GM10266 (cell line): Measurements from ENCODE around the gene ARSK.

Experiments
- DNase-seq: peaks from one replicate; pipeline ENCODE4 v3.0.0; 2012; ENCODE audit errors: extremely low spot score
- CTCF ChIP-seq: IDR thresholded peaks from 2 replicates; pipeline ENCODE4 v1.5.1; 2012; ENCODE audit warnings: mild to moderate bottlenecking, low read depth; ENCODE audit not compliant: control insufficient read depth, insufficient read depth; ENCODE audit errors: missing control alignments

Gene ARSK

DNA sequence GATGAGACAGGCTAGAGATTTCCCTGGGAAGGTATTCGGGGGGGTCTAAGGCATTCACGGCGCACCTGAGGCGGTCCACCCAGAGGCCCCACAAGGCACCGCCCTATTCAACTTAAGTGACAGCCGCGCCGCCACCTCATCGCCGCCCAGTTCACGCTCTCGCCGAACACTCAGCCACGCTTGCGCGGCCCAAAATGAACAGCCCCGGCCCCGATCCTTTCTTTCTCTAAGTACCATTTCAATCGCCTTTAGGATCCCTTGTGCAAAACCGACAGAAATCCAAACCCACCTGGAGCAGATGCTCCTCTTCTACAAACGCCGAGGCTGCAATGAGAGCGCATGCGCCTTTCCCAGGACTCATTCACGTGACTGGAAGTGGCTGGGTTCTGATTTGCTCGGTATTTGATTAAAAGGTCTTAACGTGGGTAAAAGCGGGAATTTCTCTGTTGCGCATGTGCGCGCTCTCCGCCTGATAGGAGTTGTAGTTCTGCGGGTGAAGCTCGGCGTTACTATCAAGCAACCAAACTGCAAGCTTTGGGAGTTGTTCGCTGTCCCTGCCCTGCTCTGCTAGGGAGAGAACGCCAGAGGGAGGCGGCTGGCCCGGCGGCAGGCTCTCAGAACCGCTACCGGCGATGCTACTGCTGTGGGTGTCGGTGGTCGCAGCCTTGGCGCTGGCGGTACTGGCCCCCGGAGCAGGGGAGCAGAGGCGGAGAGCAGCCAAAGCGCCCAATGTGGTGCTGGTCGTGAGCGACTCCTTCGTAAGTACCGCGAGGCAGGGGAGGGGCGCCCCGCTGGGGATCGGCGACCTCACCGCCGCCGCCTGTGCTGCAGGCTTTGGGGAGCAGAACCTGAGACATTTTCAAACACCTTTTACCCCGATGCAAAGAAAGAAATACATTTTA lies at the start of gene ARSK, which contains the start of gene SKIC3:
Gene ARSK, plus strand, starts transcription at position 455 of the 902 bp plus-strand sequence. Its CDS starts 178 bp downstream, at position 633.
Gene SKIC3, minus strand, starts transcription at position 331 of the 902 bp plus-strand sequence. CDS start 7,827 bp downstream, outside the sequence.
- peak; percentile 21 for TF ChIP-seq CTCF

DNA sequence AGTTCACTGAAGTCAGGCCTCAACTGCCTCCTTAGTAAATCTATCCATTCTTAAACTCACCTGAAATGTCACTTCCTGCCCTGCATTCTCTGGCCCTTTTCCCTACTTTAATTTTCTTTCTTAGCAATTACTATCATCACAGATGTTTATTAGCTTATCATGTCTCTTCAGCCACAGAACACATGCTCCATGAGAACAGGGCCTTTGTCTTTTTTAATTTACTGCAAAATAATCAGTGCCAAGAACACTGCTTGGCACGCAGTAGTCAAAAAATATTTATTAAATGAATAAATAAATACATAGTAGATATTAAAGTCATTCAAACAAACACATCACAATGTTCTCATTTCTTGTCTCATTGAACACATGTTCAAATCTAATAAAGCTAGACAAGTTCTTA lies 46.4 kb upstream of the ARSK start:
- no peak for TF ChIP-seq CTCF

More for the DNA sequence above, at the start of gene ARSK, which contains the start of gene SKIC3:
- peak; percentile 84 for DNase-seq

DNA sequence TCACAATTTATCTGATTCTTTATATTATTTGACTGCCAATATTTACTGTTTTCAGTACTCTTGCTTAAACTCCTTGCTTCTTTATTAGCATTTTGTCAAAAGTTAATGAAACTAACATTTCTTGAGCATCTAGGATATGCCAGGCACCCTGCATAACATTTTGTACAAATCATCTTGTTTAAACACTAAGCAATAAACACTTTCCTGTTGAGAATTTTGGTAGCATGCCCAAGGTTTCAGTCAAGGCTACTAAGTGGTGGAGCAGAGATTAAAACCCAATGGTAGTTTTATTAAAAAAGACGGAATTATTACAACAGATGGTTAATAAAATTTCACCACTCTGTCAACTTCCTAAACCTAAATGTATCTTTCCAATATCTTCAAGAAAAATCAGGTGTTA lies 43.3 kb upstream of the ARSK start:
- no peak for DNase-seq
- TF ChIP-seq CTCF, result no peak

More for the DNA sequence above, 46.4 kb upstream of the ARSK start:
- DNase-seq, result no peak

- TF ChIP-seq CTCF, result no peak
- no peak for DNase-seq
These were observed 36.5 kb upstream of the ARSK start for GRCh38 chr5:95518417-95518816.

DNA sequence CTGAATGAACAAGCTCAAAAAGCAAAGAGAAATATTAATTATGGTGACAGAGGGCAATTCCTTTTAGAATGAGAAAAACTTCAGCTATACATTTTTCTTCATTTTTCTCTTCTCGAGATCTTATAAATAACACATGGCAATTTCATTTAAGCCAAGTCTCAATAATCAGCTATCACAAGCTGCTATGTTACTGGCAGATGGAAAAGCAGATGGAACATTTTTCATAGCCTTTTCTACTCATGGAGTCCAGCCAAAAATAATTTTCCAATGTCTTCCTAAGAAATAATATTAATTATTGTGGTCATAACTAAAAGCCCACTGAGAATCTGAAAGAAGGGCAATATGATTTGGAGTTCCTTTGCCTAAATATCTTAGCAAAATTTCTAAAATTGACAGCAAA lies 35.8 kb upstream of the ARSK start:
- DNase-seq, result no peak
- TF ChIP-seq CTCF, result no peak

DNA sequence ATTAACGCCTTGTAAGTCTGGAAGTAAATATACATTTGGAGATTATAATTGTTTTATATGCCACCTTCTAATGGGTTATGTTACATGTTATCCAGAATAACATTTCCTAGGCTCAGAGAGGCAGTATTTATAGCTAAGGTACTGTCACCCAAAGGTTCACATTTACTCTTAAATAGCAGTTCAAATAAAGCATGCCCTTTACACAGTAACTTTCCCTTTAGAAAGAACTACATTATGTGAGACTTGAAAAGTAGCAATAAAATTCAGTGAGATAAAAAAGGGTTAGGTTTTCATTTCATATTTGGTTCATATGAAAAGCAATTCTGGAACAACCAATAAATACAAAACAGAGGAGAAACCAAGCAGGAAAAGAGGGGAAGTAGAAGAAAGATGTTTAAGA lies 35.2 kb upstream of the ARSK start:
- no peak for DNase-seq
- no peak for TF ChIP-seq CTCF

- TF ChIP-seq CTCF, result no peak
- no peak for DNase-seq
These were observed 34.7 kb upstream of the ARSK start for GRCh38 chr5:95520206-95520605.
